ENCODE measurements around the gene ATP7B.

- no peak for TF ChIP-seq POLR2A (IDR thresholded peaks at IDR 0.05)
- no peak for TF ChIP-seq CTCF (IDR thresholded peaks at IDR 0.05)
Observed at GRCh38 chr13:52016296-52016695, 5.0 kb upstream of the ATP7B start.
